Breast epithelium (tissue), 4 donors: ENCODE measurements around the gene GRB14. TPM values are rescaled to one million over a fixed set of nuclear protein-coding genes. Genes with fewer than 3 reads are reported as not detected.
A peak's percentile ranks its signal among the peaks of the same experiment; 100 is the strongest.

Experiments used
- DNase-seq, 2 donors: peaks; one replicate each; pipeline ENCODE4 v3.0.0-alpha.2; 2019; ENCODE audit warnings: low spot score in 2 of 2
- H3K27ac ChIP-seq, 2 donors: fragments of 200-600 bp; sonication (generic) in 1 of 2; one replicate each; pipeline ENCODE4 v1.5.1; 2016 to 2019; ENCODE audit warnings: mild to moderate bottlenecking in 1 of 2
- H3K27me3 ChIP-seq, 2 donors: fragments of 200-600 bp; sonication (generic) in 1 of 2; one replicate each; pipeline versions ENCODE4 v1.5.1 to v1.6.0; 2017 to 2019; ENCODE audit warnings: control low read depth in 1 of 2, mild to moderate bottlenecking in 1 of 2
- H3K36me3 ChIP-seq: fragments of 200-600 bp; one replicate; pipeline ENCODE4 v1.5.1; 2019
- H3K4me1 ChIP-seq, 2 donors: fragments of 200-600 bp; sonication (generic); one replicate each; pipeline ENCODE4 v1.5.1; 2016 to 2019; ENCODE audit warnings: control low read depth in 1 of 2
- H3K4me3 ChIP-seq, 3 donors: fragments of 200-600 bp; sonication (generic); 1 replicate in 2 of 3; 2 replicates in 1 of 3; pipeline ENCODE4 v1.5.1; 2016 to 2019; ENCODE audit warnings: mild to moderate bottlenecking in 3 of 3, moderate library complexity in 2 of 3
- H3K9me3 ChIP-seq, 2 donors: fragments of 200-600 bp; sonication (generic) in 1 of 2; one replicate each; pipeline ENCODE4 v1.5.1; 2016 to 2019; ENCODE audit warnings: control low read depth in 1 of 2
- CTCF ChIP-seq, 3 donors: fragments of 450-650 bp; IDR thresholded peaks; one replicate each; pipeline ENCODE4 v1.5.1; 2016 to 2017; ENCODE audit warnings: antibody characterized with exemption in 3 of 3, mild to moderate bottlenecking in 3 of 3, moderate library complexity in 3 of 3
- POLR2A ChIP-seq: fragments of 450-650 bp; IDR thresholded peaks from one replicate; pipeline ENCODE4 v1.6.1; 2016; ENCODE audit warnings: antibody characterized with exemption, mild to moderate bottlenecking, moderate library complexity
- POLR2AphosphoS5 ChIP-seq, 3 donors: sonication (generic); formaldehyde crosslinking; IDR thresholded peaks; one replicate each; pipeline ENCODE4 v1.6.1; 2017; ENCODE audit warnings: antibody characterized with exemption in 3 of 3
- intact Hi-C: fragments of 100-400 bp; cut with DNase I; formaldehyde crosslinking; loops from one replicate; pipeline ENCODE4 v1.15.1; 2023; ENCODE audit warnings: low total_unique reads
- total RNA-seq, 3 donors: library from RNA; depleted of rRNA; stranded (reverse); fragments of >200 nt; gene quantifications; one replicate each; pipeline ENCODE4 v1.1.0, GENCODE V29; 2016

Gene GRB14
- total RNA-seq, 3 donors from 2014 or later = 2.5 to 13.1 (median 4.6) TPM

GRCh38 chr2:164600763-164601162 lies 20.5 kb downstream of the GRB14 start:
- TF ChIP-seq POLR2AphosphoS5 (IDR thresholded peaks at IDR 0.05) (no peak), POLR2A (no peak), CTCF (IDR thresholded peaks at IDR 0.05) (no peak)
- no peaks in the 10 kb centered on the region for H3K4me1 ChIP-seq
- H3K36me3 ChIP-seq = no peaks in the 10 kb centered on the region
- no peaks in the 10 kb centered on the region for H3K27me3 ChIP-seq
- no peak for DNase-seq
- no peak overlapping the region for H3K27ac ChIP-seq
- intact Hi-C loops = no loop called here
- H3K9me3 ChIP-seq = no peaks in the 10 kb centered on the region
- H3K4me3 ChIP-seq = no peak overlapping the region

GRCh38 chr2:164599954-164600589 lies 21.2 kb downstream of the GRB14 start:
- Histone ChIP-seq H3K36me3 (no peaks in the 10 kb centered on the region), H3K4me3 (no peak overlapping the region), H3K27me3 (no peaks in the 10 kb centered on the region), H3K4me1 (no peaks in the 10 kb centered on the region), H3K27ac (no peak overlapping the region), H3K9me3 (no peaks in the 10 kb centered on the region)
- TF ChIP-seq POLR2AphosphoS5 (IDR thresholded peaks at IDR 0.05) (no peak), CTCF (IDR thresholded peaks at IDR 0.05) (peak in 2 of 3 donors; percentile 45 to 50)
- intact Hi-C loops = no loop called here
- DNase-seq = no peak

GRCh38 chr2:164597983-164598382 lies 23.3 kb downstream of the GRB14 start:
- no peak for TF ChIP-seq POLR2A
- intact Hi-C loops = no loop called here

GRCh38 chr2:164595031-164595430 lies 26.3 kb downstream of the GRB14 start:
- Histone ChIP-seq H3K4me3 (no peak overlapping the region), H3K4me1 (no peaks in the 10 kb centered on the region), H3K27me3 (no peaks in the 10 kb centered on the region), H3K36me3 (no peaks in the 10 kb centered on the region), H3K27ac (no peak overlapping the region), H3K9me3 (peaks cover 0 to 7% of the 10 kb centered on the region in 2 donors)
- TF ChIP-seq POLR2A (no peak), CTCF (IDR thresholded peaks at IDR 0.05) (no peak), POLR2AphosphoS5 (IDR thresholded peaks at IDR 0.05) (no peak)
- intact Hi-C loops = no loop called here
- no peak for DNase-seq

More at GRCh38 chr2:164597983-164598382, 23.3 kb downstream of the GRB14 start:
- DNase-seq = no peak
- Histone ChIP-seq H3K27me3 (no peaks in the 10 kb centered on the region), H3K4me1 (no peaks in the 10 kb centered on the region), H3K36me3 (no peaks in the 10 kb centered on the region), H3K4me3 (no peak overlapping the region), H3K9me3 (no peaks in the 10 kb centered on the region), H3K27ac (no peak overlapping the region)

GRCh38 chr2:164593959-164594358 lies 27.3 kb downstream of the GRB14 start:
- H3K9me3 ChIP-seq = peaks cover 0 to 7% of the 10 kb centered on the region in 2 donors
- H3K36me3 ChIP-seq = no peaks in the 10 kb centered on the region
- intact Hi-C loops = loop anchor here (5.0 kb wide), 1 partner anchor 1062 kb away; no protein-coding TSS in a partner anchor
- H3K4me3 ChIP-seq = no peak overlapping the region
- H3K4me1 ChIP-seq = no peaks in the 10 kb centered on the region
- TF ChIP-seq POLR2A (no peak), POLR2AphosphoS5 (IDR thresholded peaks at IDR 0.05) (no peak), CTCF (IDR thresholded peaks at IDR 0.05) (no peak)
- no peaks in the 10 kb centered on the region for H3K27me3 ChIP-seq
- no peak for DNase-seq
- H3K27ac ChIP-seq = no peak overlapping the region
